K562 (cell line): Measurements from ENCODE around the gene TARS1. TPM values are rescaled to one million over a fixed set of nuclear protein-coding genes. Genes with fewer than 3 reads are reported as not detected.

Experiments
- ATAC-seq: fragments of 200-7000 bp; cut with Tn5 transposase; 3 replicates; pipeline ENCODE4 v1.9.1; 2020; ENCODE audit warnings: moderate library complexity
- BruUV-seq: library from RNA; stranded (reverse); fragments of 400-500 nt; replicated peaks from 2 replicates; lab custom pipeline; 2021; lab: Mats Ljungman, UMichigan
- CTCF ChIA-PET: fragments of 300-600 bp; formaldehyde crosslinking; extraction: SDS; loops from one replicate; lab custom pipeline; 2021; ENCODE audit warnings: low intra/inter-chr PET ratio; lab: Yijun Ruan, JAX
- POLR2A ChIA-PET: fragments of 300-600, 350-650 bp; sonication (Branson Sonifier 250); formaldehyde crosslinking; extraction: SDS; loops from one replicate; lab custom pipeline; 2021; ENCODE audit warnings: antibody characterized with exemption, inconsistent platforms; lab: Yijun Ruan, JAX
- DNase-seq, 4 experiments: peaks; one replicate each; pipeline versions ENCODE4 v3.0.0 to v3.0.0-alpha.2; 2011 to 2018; ENCODE audit warnings: low spot score in 3 of 4, mixed read lengths in 3 of 4; ENCODE audit errors: extremely low read depth in 1 of 4
- FAIRE-seq: peaks from 2 replicates; lab custom pipeline; 2011; peaks lifted over from hg19 to GRCh38; lab: Jason Lieb, UNC
- H2AFZ ChIP-seq: 2 replicates; pipeline ENCODE4 v1.6.0; 2011; ENCODE audit warnings: low read depth, low read length, control low read depth, inconsistent platforms
- H3K27ac ChIP-seq: fragments of 200-600 bp; 3 replicates; pipeline ENCODE4 v1.8.0; 2011; ENCODE audit warnings: low read depth, mild to moderate bottlenecking, control low read depth, inconsistent platforms, low read length, moderate library complexity, mixed read lengths; ENCODE audit errors: extremely low read depth
- H3K27me3 ChIP-seq, 2 experiments: fragments of 300-600 bp in 1 of 2; 2 replicates in 1 of 2; 3 replicates in 1 of 2; pipeline versions ENCODE4 v1.6.0 to v1.8.0; 2011; ENCODE audit warnings: inconsistent platforms in 2 of 2, low read length in 2 of 2, mild to moderate bottlenecking in 1 of 2, mixed read lengths in 1 of 2, moderate library complexity in 1 of 2; ENCODE audit not compliant: control insufficient read depth in 2 of 2, insufficient read depth in 2 of 2
- H3K36me3 ChIP-seq: fragments of 300-600 bp; 3 replicates; pipeline ENCODE4 v1.8.0; 2011; ENCODE audit warnings: mild to moderate bottlenecking, low read length, inconsistent platforms; ENCODE audit not compliant: control insufficient read depth, insufficient read depth
- H3K4me1 ChIP-seq, 2 experiments: fragments of 200-600 bp in 1 of 2; replicated peaks in 1 of 2; 2 replicates in 1 of 2; 3 replicates in 1 of 2; pipeline versions ENCODE4 v1.5.1 to v1.8.0; 2011; ENCODE audit warnings: inconsistent platforms in 2 of 2, low read length in 2 of 2, mild to moderate bottlenecking in 1 of 2, mixed read lengths in 1 of 2, moderate library complexity in 1 of 2; ENCODE audit not compliant: control insufficient read depth in 2 of 2, insufficient read depth in 2 of 2
- H3K4me2 ChIP-seq: 2 replicates; pipeline ENCODE4 v1.6.1; 2011; ENCODE audit warnings: low read length, control low read depth, inconsistent platforms, mixed read lengths; ENCODE audit not compliant: insufficient read depth
- H3K4me3 ChIP-seq: fragments of 200-600 bp; sonication (generic), shearing (Covaris generic); 2 replicates; pipeline ENCODE4 v1.5.1; 2016; ENCODE audit warnings: control low read depth, inconsistent platforms
- H3K79me2 ChIP-seq: fragments of 200-600 bp; 3 replicates; pipeline ENCODE4 v1.8.0; 2011; ENCODE audit warnings: low read length, inconsistent platforms; ENCODE audit not compliant: control insufficient read depth, insufficient read depth
- H3K9ac ChIP-seq, 2 experiments: 2 replicates each; pipeline versions ENCODE4 v1.6.0 to v1.6.1; 2011; ENCODE audit warnings: low read depth in 2 of 2, low read length in 2 of 2, control low read depth in 1 of 2, inconsistent platforms in 1 of 2, mild to moderate bottlenecking in 1 of 2, mixed read lengths in 1 of 2; ENCODE audit not compliant: insufficient read depth in 1 of 2
- H3K9me1 ChIP-seq: one replicate; pipeline ENCODE4 v1.6.0; 2011; ENCODE audit warnings: inconsistent platforms, mild to moderate bottlenecking, low read length, moderate library complexity; ENCODE audit not compliant: control insufficient read depth, insufficient read depth
- H3K9me3 ChIP-seq: replicated peaks from 2 replicates; pipeline ENCODE4 v1.5.1; 2011; ENCODE audit warnings: low read depth, low read length, inconsistent platforms; ENCODE audit not compliant: control insufficient read depth, insufficient read depth
- H4K20me1 ChIP-seq: replicated peaks from 2 replicates; pipeline ENCODE4 v1.6.1; 2011; ENCODE audit warnings: low read length, inconsistent platforms, mixed read lengths; ENCODE audit not compliant: control insufficient read depth, insufficient read depth
- GABPA ChIP-seq: fragments of 200-800 bp; sonication (Bioruptor generic); conservative IDR thresholded peaks from 2 replicates; pipeline ENCODE4 v1.6.1; 2016; ENCODE audit warnings: low read depth, missing genetic modification characterization, missing compliant biosample characterization
- HOXB6 ChIP-seq: fragments of 250-450 bp; sonication (Bioruptor Pico); IDR thresholded peaks from 2 replicates; pipeline ENCODE4 v1.5.1; 2022; ENCODE audit warnings: mild to moderate bottlenecking, borderline replicate concordance
- MAFF ChIP-seq: IDR thresholded peaks from 2 replicates; pipeline ENCODE4 v1.6.1; 2012; ENCODE audit warnings: low read length, improper control_type of control experiment
- RBBP5 ChIP-seq: fragments of 200-600 bp; sonication (generic); IDR thresholded peaks from 2 replicates; pipeline ENCODE4 v1.6.1; 2012; ENCODE audit warnings: borderline replicate concordance, mild to moderate bottlenecking, low read length, control low read depth, inconsistent platforms; ENCODE audit not compliant: insufficient read depth, poor library complexity, severe bottlenecking
- STAT5B ChIP-seq: fragments of 250-450 bp; sonication (Bioruptor Pico); IDR thresholded peaks from 2 replicates; pipeline ENCODE4 v1.8.0; 2021; ENCODE audit warnings: mild to moderate bottlenecking, inconsistent platforms
- ZKSCAN8 ChIP-seq: fragments of 200-800 bp; sonication (Bioruptor generic); IDR thresholded peaks from 2 replicates; pipeline ENCODE4 v1.6.1; 2016; ENCODE audit warnings: missing genetic modification characterization, missing compliant biosample characterization
- ZNF217 ChIP-seq: sonication (generic); formaldehyde crosslinking; IDR thresholded peaks from 2 replicates; pipeline ENCODE4 v1.8.0; 2022; ENCODE audit warnings: mild to moderate bottlenecking, missing genetic modification reagents
- ZNF24 ChIP-seq: fragments of 450-650 bp; IDR thresholded peaks from 2 replicates; pipeline ENCODE4 v1.6.1; 2016
- ZNF57 ChIP-seq: fragments of 450-650 bp; formaldehyde crosslinking; IDR thresholded peaks from 2 replicates; pipeline ENCODE4 v1.4.0; 2020; ENCODE audit warnings: mild to moderate bottlenecking, moderate library complexity
- ZNF717 ChIP-seq: fragments of 250-450 bp; sonication (Bioruptor Pico); IDR thresholded peaks from 2 replicates; pipeline ENCODE4 v1.5.0; 2021
- WGBS: fragments of 100-300 bp; shearing (Covaris generic); methylation state at CpG from one replicate; pipeline ENCODE4 v1.1.6; 2016; ENCODE audit warnings: low coverage, mixed read lengths; ENCODE audit not compliant: insufficient coverage; ENCODE audit errors: missing lambda C conversion rate; 5-methylcytosine and 5-hydroxymethylcytosine counted together
- in situ Hi-C: fragments of 300-500 bp; cut with MboI; formaldehyde crosslinking; loops from 4 replicates; pipeline ENCODE4 v1.15.0; 2018; ENCODE audit warnings: inconsistent platforms, mixed read lengths
- intact Hi-C: fragments of 100-400 bp; cut with micrococcal nuclease; formaldehyde crosslinking; loops from 2 replicates; pipeline ENCODE4 v1.14.2; 2022
- polyA plus RNA-seq, 8 experiments: library from polyadenylated mRNA; depleted of rRNA in 4 of 8; stranded (reverse) in 5 of 8; unstranded in 3 of 8; fragments of >200 nt; fragmentation: Nextera tagmentation in 2 of 8; fragmentation: Illumina TruSeq in 1 of 8; extraction: Ambion mirVana in 2 of 8; extraction: Trizol in 1 of 8; gene quantifications; 2 replicates each; pipeline versions ENCODE4 v1.2.1 to v1.2.3, GENCODE V29; 2011 to 2014; ENCODE audit warnings: inconsistent platforms in 1 of 8, missing spikeins in 1 of 8
- total RNA-seq, 7 experiments: library from RNA; depleted of rRNA in 6 of 7; stranded (reverse); fragments of >200 nt in 6 of 7; fragmentation: Illumina TruSeq in 2 of 7; extraction: Trizol in 2 of 7; gene quantifications; 2 replicates each; pipeline versions ENCODE4 v1.2.1 to v1.2.3, GENCODE V29; 2011 to 2021; ENCODE audit warnings: low replicate concordance in 1 of 7
- TF ChIP-seq, protein P1 (sequence below): fragments of 450-650 bp; formaldehyde crosslinking; IDR thresholded peaks from 2 replicates; pipeline ENCODE4 v1.4.0; 2020; ENCODE audit warnings: mild to moderate bottlenecking, mixed read lengths
- TF ChIP-seq, protein P2 (sequence below): fragments of 450-650 bp; IDR thresholded peaks from 2 replicates; pipeline ENCODE4 v1.6.1; 2014; ENCODE audit warnings: low read depth, mild to moderate bottlenecking, moderate library complexity, borderline replicate concordance
- TF ChIP-seq, protein P3 (sequence below): sonication (generic); formaldehyde crosslinking; IDR thresholded peaks from 2 replicates; pipeline ENCODE4 v1.8.1; 2023; ENCODE audit warnings: mild to moderate bottlenecking, missing genetic modification reagents, moderate library complexity
- TF ChIP-seq, protein P4 (sequence below): fragments of 450-650 bp; IDR thresholded peaks from 2 replicates; pipeline ENCODE4 v1.6.1; 2018; ENCODE audit not compliant: partially characterized antibody

The TARS1 gene
- total and polyA plus RNA-seq, 9 of the 15 experiments (the other 6 are each of a cell fraction or from before 2014, with no cell fraction given) = 263 to 518 (median 439) TPM

DNA sequence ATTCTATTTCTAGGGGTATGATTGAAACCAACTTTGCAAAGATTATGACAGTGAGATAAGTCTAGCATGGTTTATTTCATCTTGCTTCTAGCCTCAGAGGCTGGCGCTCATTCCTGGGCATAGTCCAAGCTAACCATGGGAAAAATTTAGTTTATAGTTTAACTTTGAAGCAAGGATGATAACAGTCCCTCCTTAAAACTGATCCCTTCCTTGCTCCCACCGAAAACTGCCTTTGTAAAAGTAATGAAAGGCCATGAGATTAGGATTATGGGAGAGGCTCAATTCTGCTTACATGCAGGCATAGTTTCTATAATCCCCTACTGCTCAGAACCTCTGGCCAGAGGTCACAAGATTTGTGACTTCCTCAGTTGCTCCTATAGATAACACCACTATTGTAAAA is 75.7 kb downstream of the TARS1 start:
- H3K9me3 ChIP-seq = no peaks in the 10 kb centered on the region; the same call in 1 of the 2 replicates
- ATAC-seq (no peak), DNase-seq (no peak), FAIRE-seq (no peak)
- intact Hi-C loops = no loop called here
- no peak overlapping the region for H3K9ac ChIP-seq
- ChIA-PET POLR2A (no interaction called here), CTCF (no interaction called here)
- H3K9me1 ChIP-seq = no peaks in the 10 kb centered on the region
- BruUV-seq = no TSS peak
- no peaks in the 10 kb centered on the region for H3K79me2 ChIP-seq
- H3K4me3 ChIP-seq = no peak overlapping the region
- H3K27me3 ChIP-seq = no peaks in the 10 kb centered on the region; a peak in 1 of 5 replicates
- H3K4me2 ChIP-seq = no peak overlapping the region
- H3K36me3 ChIP-seq = no peaks in the 10 kb centered on the region
- in situ Hi-C loops = no loop called here
- H2AFZ ChIP-seq = no peak overlapping the region
- no peaks in the 10 kb centered on the region for H3K4me1 ChIP-seq
- H3K27ac ChIP-seq = no peak overlapping the region
- 2% methylated on average over 2 of the region's 2 CpGs for WGBS
- no peaks in the 10 kb centered on the region for H4K20me1 ChIP-seq
- TF ChIP-seq GABPA (no peak), STAT5B (no peak), ZNF57 (CRISPR knock-in tag) (no peak), ZNF717 (CRISPR knock-in tag) (no peak), ZKSCAN8 (CRISPR knock-in tag) (no peak), HOXB6 (no peak), MAFF (no peak), RBBP5 (no peak), ZNF217 (CRISPR knock-in tag) (no peak), ZNF24 (no peak)
- TF ChIP-seq, protein P1, sequence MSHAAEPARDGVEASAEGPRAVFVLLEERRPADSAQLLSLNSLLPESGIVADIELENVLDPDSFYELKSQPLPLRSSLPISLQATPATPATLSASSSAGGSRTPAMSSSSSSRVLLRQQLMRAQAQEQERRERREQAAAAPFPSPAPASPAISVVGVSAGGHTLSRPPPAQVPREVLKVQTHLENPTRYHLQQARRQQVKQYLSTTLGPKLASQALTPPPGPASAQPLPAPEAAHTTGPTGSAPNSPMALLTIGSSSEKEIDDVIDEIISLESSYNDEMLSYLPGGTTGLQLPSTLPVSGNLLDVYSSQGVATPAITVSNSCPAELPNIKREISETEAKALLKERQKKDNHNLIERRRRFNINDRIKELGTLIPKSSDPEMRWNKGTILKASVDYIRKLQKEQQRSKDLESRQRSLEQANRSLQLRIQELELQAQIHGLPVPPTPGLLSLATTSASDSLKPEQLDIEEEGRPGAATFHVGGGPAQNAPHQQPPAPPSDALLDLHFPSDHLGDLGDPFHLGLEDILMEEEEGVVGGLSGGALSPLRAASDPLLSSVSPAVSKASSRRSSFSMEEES (CRISPR knock-in tag) = no peak
- TF ChIP-seq, protein P2, sequence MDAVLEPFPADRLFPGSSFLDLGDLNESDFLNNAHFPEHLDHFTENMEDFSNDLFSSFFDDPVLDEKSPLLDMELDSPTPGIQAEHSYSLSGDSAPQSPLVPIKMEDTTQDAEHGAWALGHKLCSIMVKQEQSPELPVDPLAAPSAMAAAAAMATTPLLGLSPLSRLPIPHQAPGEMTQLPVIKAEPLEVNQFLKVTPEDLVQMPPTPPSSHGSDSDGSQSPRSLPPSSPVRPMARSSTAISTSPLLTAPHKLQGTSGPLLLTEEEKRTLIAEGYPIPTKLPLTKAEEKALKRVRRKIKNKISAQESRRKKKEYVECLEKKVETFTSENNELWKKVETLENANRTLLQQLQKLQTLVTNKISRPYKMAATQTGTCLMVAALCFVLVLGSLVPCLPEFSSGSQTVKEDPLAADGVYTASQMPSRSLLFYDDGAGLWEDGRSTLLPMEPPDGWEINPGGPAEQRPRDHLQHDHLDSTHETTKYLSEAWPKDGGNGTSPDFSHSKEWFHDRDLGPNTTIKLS = no peak
- TF ChIP-seq, protein P3, sequence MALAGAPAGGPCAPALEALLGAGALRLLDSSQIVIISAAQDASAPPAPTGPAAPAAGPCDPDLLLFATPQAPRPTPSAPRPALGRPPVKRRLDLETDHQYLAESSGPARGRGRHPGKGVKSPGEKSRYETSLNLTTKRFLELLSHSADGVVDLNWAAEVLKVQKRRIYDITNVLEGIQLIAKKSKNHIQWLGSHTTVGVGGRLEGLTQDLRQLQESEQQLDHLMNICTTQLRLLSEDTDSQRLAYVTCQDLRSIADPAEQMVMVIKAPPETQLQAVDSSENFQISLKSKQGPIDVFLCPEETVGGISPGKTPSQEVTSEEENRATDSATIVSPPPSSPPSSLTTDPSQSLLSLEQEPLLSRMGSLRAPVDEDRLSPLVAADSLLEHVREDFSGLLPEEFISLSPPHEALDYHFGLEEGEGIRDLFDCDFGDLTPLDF (CRISPR knock-in tag) = no peak
- TF ChIP-seq, protein P4, sequence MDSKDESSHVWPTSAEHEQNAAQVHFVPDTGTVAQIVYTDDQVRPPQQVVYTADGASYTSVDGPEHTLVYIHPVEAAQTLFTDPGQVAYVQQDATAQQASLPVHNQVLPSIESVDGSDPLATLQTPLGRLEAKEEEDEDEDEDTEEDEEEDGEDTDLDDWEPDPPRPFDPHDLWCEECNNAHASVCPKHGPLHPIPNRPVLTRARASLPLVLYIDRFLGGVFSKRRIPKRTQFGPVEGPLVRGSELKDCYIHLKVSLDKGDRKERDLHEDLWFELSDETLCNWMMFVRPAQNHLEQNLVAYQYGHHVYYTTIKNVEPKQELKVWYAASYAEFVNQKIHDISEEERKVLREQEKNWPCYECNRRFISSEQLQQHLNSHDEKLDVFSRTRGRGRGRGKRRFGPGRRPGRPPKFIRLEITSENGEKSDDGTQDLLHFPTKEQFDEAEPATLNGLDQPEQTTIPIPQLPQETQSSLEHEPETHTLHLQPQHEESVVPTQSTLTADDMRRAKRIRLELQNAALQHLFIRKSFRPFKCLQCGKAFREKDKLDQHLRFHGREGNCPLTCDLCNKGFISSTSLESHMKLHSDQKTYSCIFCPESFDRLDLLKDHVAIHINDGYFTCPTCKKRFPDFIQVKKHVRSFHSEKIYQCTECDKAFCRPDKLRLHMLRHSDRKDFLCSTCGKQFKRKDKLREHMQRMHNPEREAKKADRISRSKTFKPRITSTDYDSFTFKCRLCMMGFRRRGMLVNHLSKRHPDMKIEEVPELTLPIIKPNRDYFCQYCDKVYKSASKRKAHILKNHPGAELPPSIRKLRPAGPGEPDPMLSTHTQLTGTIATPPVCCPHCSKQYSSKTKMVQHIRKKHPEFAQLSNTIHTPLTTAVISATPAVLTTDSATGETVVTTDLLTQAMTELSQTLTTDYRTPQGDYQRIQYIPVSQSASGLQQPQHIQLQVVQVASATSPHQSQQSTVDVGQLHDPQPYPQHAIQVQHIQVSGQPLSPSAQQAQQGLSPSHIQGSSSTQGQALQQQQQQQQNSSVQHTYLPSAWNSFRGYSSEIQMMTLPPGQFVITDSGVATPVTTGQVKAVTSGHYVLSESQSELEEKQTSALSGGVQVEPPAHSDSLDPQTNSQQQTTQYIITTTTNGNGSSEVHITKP = no peak
